SKM-1 (cell line): ENCODE results near the gene PDZK1.
"Not testable (repeated sequence)": the region's sequence is repeated elsewhere in the genome, so short reads cannot be mapped to it uniquely, and the experiment has no call there.

ENCODE experiments used
- DNase-seq: peaks from one replicate; lab custom pipeline; 2025; ENCODE audit not compliant: unreplicated experiment; lab: John Stamatoyannopoulos, UW

The PDZK1 gene

GRCh38 chr1:145707183-145707867, at the start of gene PDZK1:
Gene PDZK1, minus strand, starts transcription at chr1:145707368. Its CDS starts 19,347 bp downstream, at chr1:145688021.
- DNase-seq: no peak

- DNase-seq: no peak
Observed at GRCh38 chr1:145751491-145752037, 44.4 kb upstream of the PDZK1 start.

- DNase-seq: no peak
Observed at GRCh38 chr1:145750426-145750825, 43.3 kb upstream of the PDZK1 start.

GRCh38 chr1:145747398-145748247, 40.5 kb upstream of the PDZK1 start:
- DNase-seq: no peak

GRCh38 chr1:145740269-145740668, 33.1 kb upstream of the PDZK1 start:
- no peak for DNase-seq

GRCh38 chr1:145736191-145736590, 29.0 kb upstream of the PDZK1 start:
- no peak for DNase-seq

GRCh38 chr1:145730900-145731299, 23.7 kb upstream of the PDZK1 start:
- DNase-seq: no peak

GRCh38 chr1:145730467-145730866, 23.3 kb upstream of the PDZK1 start:
- no peak for DNase-seq

- no peak for DNase-seq
Observed at GRCh38 chr1:145729666-145730436, 22.7 kb upstream of the PDZK1 start.

- no peak for DNase-seq
Observed at GRCh38 chr1:145729196-145729595, 22.0 kb upstream of the PDZK1 start.

- not testable (repeated sequence) for DNase-seq
Observed at GRCh38 chr1:145726193-145726592, 19.0 kb upstream of the PDZK1 start.

- DNase-seq: peak; percentile 14
Observed at GRCh38 chr1:145720878-145721671, 13.9 kb upstream of the PDZK1 start.

- no peak for DNase-seq
Observed at GRCh38 chr1:145720556-145720877, 13.3 kb upstream of the PDZK1 start.

- no peak for DNase-seq
Observed at GRCh38 chr1:145719230-145720079, 12.3 kb upstream of the PDZK1 start, which contains the start of gene CD160. Gene CD160, plus strand, starts transcription at chr1:145719499. Its CDS starts 8,829 bp downstream, at chr1:145728328.

- not testable (repeated sequence) for DNase-seq
Observed at GRCh38 chr1:145718465-145718864, 11.3 kb upstream of the PDZK1 start.

GRCh38 chr1:145717833-145718232, 10.7 kb upstream of the PDZK1 start:
- DNase-seq: no peak

- no peak for DNase-seq
Observed at GRCh38 chr1:145716641-145717345, 9.6 kb upstream of the PDZK1 start.

GRCh38 chr1:145714524-145715111, 7.5 kb upstream of the PDZK1 start:
- no peak for DNase-seq
